Measurements from ENCODE around the gene FAM181A.

The FAM181A gene

GRCh38 chr14:93947282-93947681 is 20.1 kb downstream of the FAM181A start:
- in situ Hi-C loops (cut with HindIII; ENCODE audit: low sequenced_read_pairs) = no loop called here

- in situ Hi-C loops (cut with HindIII; ENCODE audit: low sequenced_read_pairs) = no loop called here
These were observed 22.4 kb downstream of the FAM181A start for GRCh38 chr14:93949511-93950075.

- in situ Hi-C loops (cut with HindIII; ENCODE audit: low sequenced_read_pairs) = no loop called here
These were observed 23.9 kb downstream of the FAM181A start for GRCh38 chr14:93950948-93951634.

GRCh38 chr14:93951635-93952540 is 24.7 kb downstream of the FAM181A start:
- in situ Hi-C loops (cut with HindIII; ENCODE audit: low sequenced_read_pairs) = no loop called here

GRCh38 chr14:93952829-93953228 is 25.7 kb downstream of the FAM181A start:
- in situ Hi-C loops (cut with HindIII; ENCODE audit: low sequenced_read_pairs) = no loop called here

- in situ Hi-C loops (cut with HindIII; ENCODE audit: low sequenced_read_pairs) = no loop called here
These were observed 26.1 kb downstream of the FAM181A start for GRCh38 chr14:93953263-93953662.

- in situ Hi-C loops (cut with HindIII; ENCODE audit: low sequenced_read_pairs) = no loop called here
These were observed 26.8 kb downstream of the FAM181A start for GRCh38 chr14:93953739-93954515.

GRCh38 chr14:93954516-93954830 is 27.3 kb downstream of the FAM181A start:
- in situ Hi-C loops (cut with HindIII; ENCODE audit: low sequenced_read_pairs) = no loop called here

GRCh38 chr14:93954900-93955849 is 28.0 kb downstream of the FAM181A start:
- in situ Hi-C loops (cut with HindIII; ENCODE audit: low sequenced_read_pairs) = no loop called here

GRCh38 chr14:93955850-93956481 is 28.8 kb downstream of the FAM181A start:
- in situ Hi-C loops (cut with HindIII; ENCODE audit: low sequenced_read_pairs) = no loop called here

- in situ Hi-C loops (cut with HindIII; ENCODE audit: low sequenced_read_pairs) = no loop called here
These were observed 29.6 kb downstream of the FAM181A start for GRCh38 chr14:93956514-93957332.

GRCh38 chr14:93957333-93957710 is 30.2 kb downstream of the FAM181A start:
- in situ Hi-C loops (cut with HindIII; ENCODE audit: low sequenced_read_pairs) = no loop called here

- in situ Hi-C loops (cut with HindIII; ENCODE audit: low sequenced_read_pairs) = no loop called here
These were observed 30.8 kb downstream of the FAM181A start for GRCh38 chr14:93957751-93958566.

GRCh38 chr14:93958567-93959238 is 31.6 kb downstream of the FAM181A start:
- in situ Hi-C loops (cut with HindIII; ENCODE audit: low sequenced_read_pairs) = no loop called here

GRCh38 chr14:93959239-93960107 is 32.3 kb downstream of the FAM181A start:
- in situ Hi-C loops (cut with HindIII; ENCODE audit: low sequenced_read_pairs) = no loop called here

- in situ Hi-C loops (cut with HindIII; ENCODE audit: low sequenced_read_pairs) = no loop called here
These were observed 32.9 kb downstream of the FAM181A start for GRCh38 chr14:93960108-93960475.

All from DLD1 (cell line).